ENCODE measurements around the gene ZNF319.

Gene ZNF319

DNA sequence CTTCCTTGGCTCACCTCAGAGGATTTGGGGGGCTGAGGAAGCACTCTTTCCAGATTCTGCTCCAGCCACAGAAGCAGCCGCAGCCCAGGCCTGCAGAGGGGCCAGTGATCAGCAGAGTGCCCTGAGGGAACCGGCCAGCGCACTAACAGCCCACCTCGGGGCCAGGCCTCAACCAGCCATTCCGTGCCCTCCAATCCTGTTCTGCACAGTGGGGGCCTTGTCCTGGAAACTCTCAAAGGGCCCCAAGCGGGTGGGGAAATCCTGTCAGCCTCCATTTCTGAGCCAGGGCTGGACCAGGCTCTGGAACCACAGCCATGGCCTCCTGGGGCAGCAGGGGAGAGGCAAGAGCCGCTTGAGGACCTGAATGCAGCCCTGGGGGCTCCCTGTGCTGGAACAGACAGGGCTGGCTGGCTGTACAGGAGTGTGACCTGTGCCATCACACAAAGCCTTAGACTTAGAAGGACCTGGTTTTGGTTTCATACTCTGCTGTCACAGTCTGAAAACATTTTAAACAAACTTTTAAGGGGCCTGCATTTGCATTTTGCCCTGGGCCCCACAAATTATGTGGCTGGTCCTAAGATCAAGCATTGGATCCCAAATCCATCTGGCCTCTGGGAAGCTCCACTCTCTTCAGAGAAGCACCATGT is 39.5 kb downstream of the ZNF319 start:
- Histone ChIP-seq H3K4me1 (peaks cover 0 to 15% (median 4%) of the 10 kb centered on the region in 10 experiments; a peak in 10 of 20 replicates), H3K36me3 (no peaks in the 10 kb centered on the region), H4K20me1 (no peaks in the 10 kb centered on the region; a peak in 1 of 22 replicates), H3K27ac (no peak overlapping the region), H3K4me2 (no peak overlapping the region), H3K4me3 (no peak overlapping the region), H3K9ac (no peak overlapping the region), H3K9me3 (replicated peaks in 1 of 11) (no peaks in the 10 kb centered on the region), H3K27me3 (no peaks in the 10 kb centered on the region)
- no peak for TF ChIP-seq Cebpa-rat (IDR thresholded peaks at IDR 0.05)

GRCh38 chr16:57960310-57960709 is 40.2 kb downstream of the ZNF319 start:
- H3K36me3 ChIP-seq = no peaks in the 10 kb centered on the region
- H3K9ac ChIP-seq = no peak overlapping the region
- H3K27ac ChIP-seq = no peak overlapping the region
- H3K4me2 ChIP-seq = peak overlapping the region in 6 of 11 experiments; percentile 0 to 37 (median 20); a peak in 5 of 22 replicates
- no peak for TF ChIP-seq Cebpa-rat (IDR thresholded peaks at IDR 0.05)
- no peaks in the 10 kb centered on the region; a peak in 1 of 22 replicates for H4K20me1 ChIP-seq
- no peak overlapping the region for H3K4me3 ChIP-seq
- no peaks in the 10 kb centered on the region for H3K27me3 ChIP-seq
- peaks cover 0 to 15% (median 3%) of the 10 kb centered on the region in 10 experiments; a peak in 9 of 20 replicates for H3K4me1 ChIP-seq
- H3K9me3 ChIP-seq (replicated peaks in 1 of 11) = no peaks in the 10 kb centered on the region

- no peak for TF ChIP-seq Cebpa-rat (IDR thresholded peaks at IDR 0.05)
- H3K9ac ChIP-seq = no peak overlapping the region
- H3K4me2 ChIP-seq = peak overlapping the region in 6 of 11 experiments; percentile 0 to 37 (median 20); a peak in 7 of 22 replicates
- no peaks in the 10 kb centered on the region for H3K9me3 ChIP-seq (replicated peaks in 1 of 11)
- H3K36me3 ChIP-seq = no peaks in the 10 kb centered on the region
- peaks cover 0 to 15% (median 3%) of the 10 kb centered on the region in 10 experiments; a peak in 9 of 20 replicates for H3K4me1 ChIP-seq
- no peak overlapping the region for H3K4me3 ChIP-seq
- no peaks in the 10 kb centered on the region for H3K27me3 ChIP-seq
- H4K20me1 ChIP-seq = no peaks in the 10 kb centered on the region; a peak in 1 of 22 replicates
- no peak overlapping the region for H3K27ac ChIP-seq
Measured at GRCh38 chr16:57959804-57960203, 40.7 kb downstream of the ZNF319 start.

- no peak for TF ChIP-seq Cebpa-rat (IDR thresholded peaks at IDR 0.05)
- Histone ChIP-seq H3K9ac (no peak overlapping the region), H3K4me3 (no peak overlapping the region), H3K27ac (no peak overlapping the region), H3K4me2 (no peak overlapping the region), H4K20me1 (no peaks in the 10 kb centered on the region; a peak in 1 of 22 replicates), H3K27me3 (no peaks in the 10 kb centered on the region), H3K36me3 (no peaks in the 10 kb centered on the region), H3K4me1 (peaks cover 0 to 15% (median 3%) of the 10 kb centered on the region in 10 experiments; a peak in 9 of 20 replicates), H3K9me3 (replicated peaks in 1 of 11) (no peaks in the 10 kb centered on the region)
Measured at GRCh38 chr16:57959121-57959520, 41.4 kb downstream of the ZNF319 start.

DNA sequence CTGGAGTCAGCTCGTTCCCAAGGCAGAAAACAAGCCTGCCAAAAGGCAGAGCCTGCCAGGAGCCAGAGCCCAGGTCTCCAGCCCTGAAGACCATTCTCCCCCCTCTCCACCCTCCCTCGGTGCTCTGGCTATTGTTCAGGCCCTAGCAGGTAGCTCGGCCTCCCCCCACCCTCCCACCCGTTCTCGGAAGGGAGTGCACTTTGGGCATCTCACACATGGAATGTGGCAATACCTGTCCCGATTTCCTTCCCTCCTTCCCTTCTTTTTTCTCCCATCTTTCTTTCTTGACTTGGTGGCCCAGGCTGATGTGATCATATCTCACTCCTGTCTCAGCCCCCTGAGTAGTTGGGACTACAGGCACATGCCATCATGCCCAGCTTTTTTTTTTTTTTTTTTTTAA is 41.9 kb downstream of the ZNF319 start:
- peaks cover 0 to 15% (median 3%) of the 10 kb centered on the region in 10 experiments; a peak in 9 of 20 replicates for H3K4me1 ChIP-seq
- no peaks in the 10 kb centered on the region; a peak in 1 of 22 replicates for H4K20me1 ChIP-seq
- no peaks in the 10 kb centered on the region for H3K27me3 ChIP-seq
- no peaks in the 10 kb centered on the region for H3K9me3 ChIP-seq (replicated peaks in 1 of 11)
- no peak overlapping the region for H3K4me2 ChIP-seq
- H3K36me3 ChIP-seq = no peaks in the 10 kb centered on the region
- TF ChIP-seq Cebpa-rat (IDR thresholded peaks at IDR 0.05) = no peak
- no peak overlapping the region for H3K27ac ChIP-seq
- H3K9ac ChIP-seq = no peak overlapping the region
- H3K4me3 ChIP-seq = no peak overlapping the region

- H3K9me3 ChIP-seq (replicated peaks in 1 of 11) = no peaks in the 10 kb centered on the region
- H3K4me2 ChIP-seq = no peak overlapping the region
- no peaks in the 10 kb centered on the region; a peak in 1 of 22 replicates for H4K20me1 ChIP-seq
- H3K36me3 ChIP-seq = no peaks in the 10 kb centered on the region
- no peak overlapping the region for H3K9ac ChIP-seq
- H3K4me3 ChIP-seq = no peak overlapping the region
- peaks cover 0 to 15% (median 3%) of the 10 kb centered on the region in 10 experiments; a peak in 9 of 20 replicates for H3K4me1 ChIP-seq
- no peak for TF ChIP-seq Cebpa-rat (IDR thresholded peaks at IDR 0.05)
- no peak overlapping the region for H3K27ac ChIP-seq
- H3K27me3 ChIP-seq = no peaks in the 10 kb centered on the region
Measured at GRCh38 chr16:57957673-57958392, 42.6 kb downstream of the ZNF319 start.

GRCh38 chr16:57956924-57957672 is 43.4 kb downstream of the ZNF319 start:
- Histone ChIP-seq H4K20me1 (no peaks in the 10 kb centered on the region; a peak in 1 of 22 replicates), H3K9ac (no peak overlapping the region), H3K27me3 (no peaks in the 10 kb centered on the region), H3K4me1 (peaks cover 0 to 15% (median 6%) of the 10 kb centered on the region in 10 experiments; a peak in 10 of 20 replicates), H3K36me3 (no peaks in the 10 kb centered on the region), H3K27ac (no peak overlapping the region), H3K9me3 (replicated peaks in 1 of 11) (no peaks in the 10 kb centered on the region), H3K4me3 (no peak overlapping the region), H3K4me2 (no peak overlapping the region)
- no peak for TF ChIP-seq Cebpa-rat (IDR thresholded peaks at IDR 0.05)

GRCh38 chr16:57956270-57956808 is 44.1 kb downstream of the ZNF319 start:
- no peaks in the 10 kb centered on the region; a peak in 1 of 22 replicates for H4K20me1 ChIP-seq
- peaks cover 0 to 19% (median 7%) of the 10 kb centered on the region in 10 experiments; a peak in 10 of 20 replicates for H3K4me1 ChIP-seq
- no peaks in the 10 kb centered on the region for H3K27me3 ChIP-seq
- TF ChIP-seq Cebpa-rat (IDR thresholded peaks at IDR 0.05) = no peak
- H3K27ac ChIP-seq = no peak overlapping the region
- no peak overlapping the region for H3K4me3 ChIP-seq
- H3K9ac ChIP-seq = no peak overlapping the region
- H3K36me3 ChIP-seq = no peaks in the 10 kb centered on the region
- H3K9me3 ChIP-seq (replicated peaks in 1 of 11) = no peaks in the 10 kb centered on the region
- no peak overlapping the region for H3K4me2 ChIP-seq

All from BLaER1 treated with 17β-estradiol and CSF1 and Interleukin-3, amounts not matched to agents 10 nM and 100 nM (cell line).